Ascending aorta (tissue), 2 donors: ENCODE data around the gene CCDC174. TPM values are rescaled to one million over a fixed set of nuclear protein-coding genes. Genes with fewer than 3 reads are reported as not detected.

Experiments
- DNase-seq, 2 donors: peaks; one replicate each; pipeline ENCODE4 v3.0.0-alpha.2; 2019; ENCODE audit warnings: low spot score in 2 of 2
- H3K27ac ChIP-seq, 2 donors: fragments of 200-600 bp; sonication (generic); one replicate each; pipeline ENCODE4 v1.5.1; 2016 to 2017; ENCODE audit warnings: mild to moderate bottlenecking in 1 of 2
- H3K27me3 ChIP-seq: fragments of 200-600 bp; sonication (generic); one replicate; pipeline ENCODE4 v1.5.1; 2017
- H3K36me3 ChIP-seq, 2 donors: fragments of 200-600 bp; sonication (generic); one replicate each; pipeline ENCODE4 v1.5.1; 2016
- H3K4me1 ChIP-seq, 2 donors: fragments of 200-600 bp; sonication (generic); one replicate each; pipeline ENCODE4 v1.5.1; 2016 to 2017; ENCODE audit warnings: mild to moderate bottlenecking in 1 of 2
- H3K4me3 ChIP-seq, 2 donors: fragments of 200-600 bp; sonication (generic); one replicate each; pipeline ENCODE4 v1.5.1; 2016 to 2017; ENCODE audit warnings: mild to moderate bottlenecking in 1 of 2
- H3K9me3 ChIP-seq, 2 donors: fragments of 200-600 bp; sonication (generic); one replicate each; pipeline ENCODE4 v1.5.1; 2016
- intact Hi-C: fragments of 100-400 bp; cut with DNase I; formaldehyde crosslinking; loops from one replicate; pipeline ENCODE4 v1.15.1; 2023
- total RNA-seq: library from RNA; depleted of rRNA; stranded (reverse); fragments of >200 nt; gene quantifications from one replicate; pipeline ENCODE4 v1.1.0, GENCODE V29; 2016
- TF ChIP-seq, protein P1 (sequence below), 3 experiments: fragments of 200-600 bp in 2 of 3; fragments of 450-650 bp in 1 of 3; sonication (generic) in 2 of 3; IDR thresholded peaks; one replicate each; pipeline ENCODE4 v1.5.1; 2016 to 2019; ENCODE audit warnings: antibody characterized with exemption in 3 of 3, mild to moderate bottlenecking in 1 of 3, moderate library complexity in 1 of 3

Gene CCDC174
- total RNA-seq, 1 donor from 2014 or later, result 5.5 TPM

DNA sequence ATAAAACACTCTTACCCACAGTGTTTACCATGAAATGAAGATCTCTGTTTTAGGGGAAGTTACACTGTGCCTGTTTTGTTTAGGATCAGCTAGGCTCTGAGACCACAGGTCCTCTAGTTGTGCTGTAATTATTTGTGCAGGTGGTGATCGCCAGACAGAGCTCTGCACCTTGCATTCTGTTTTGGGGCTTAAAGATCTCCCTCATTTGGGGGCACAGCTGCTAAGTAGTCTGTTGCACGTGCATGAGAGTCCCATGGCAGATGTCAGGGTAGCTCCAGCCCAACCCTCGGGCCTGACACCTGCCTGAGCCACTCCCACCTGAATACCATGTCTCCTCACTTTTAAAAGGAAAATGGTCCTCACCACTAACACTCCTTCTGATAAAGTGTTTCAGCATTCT, 35.8 kb downstream of the CCDC174 start:
- Histone ChIP-seq H3K27ac (no peak overlapping the region), H3K27me3 (no peaks in the 10 kb centered on the region), H3K4me3 (no peak overlapping the region), H3K9me3 (no peaks in the 10 kb centered on the region), H3K36me3 (no peaks in the 10 kb centered on the region), H3K4me1 (no peaks in the 10 kb centered on the region)
- DNase-seq, result no peak
- intact Hi-C loops, result no loop called here
- TF ChIP-seq, protein P1, sequence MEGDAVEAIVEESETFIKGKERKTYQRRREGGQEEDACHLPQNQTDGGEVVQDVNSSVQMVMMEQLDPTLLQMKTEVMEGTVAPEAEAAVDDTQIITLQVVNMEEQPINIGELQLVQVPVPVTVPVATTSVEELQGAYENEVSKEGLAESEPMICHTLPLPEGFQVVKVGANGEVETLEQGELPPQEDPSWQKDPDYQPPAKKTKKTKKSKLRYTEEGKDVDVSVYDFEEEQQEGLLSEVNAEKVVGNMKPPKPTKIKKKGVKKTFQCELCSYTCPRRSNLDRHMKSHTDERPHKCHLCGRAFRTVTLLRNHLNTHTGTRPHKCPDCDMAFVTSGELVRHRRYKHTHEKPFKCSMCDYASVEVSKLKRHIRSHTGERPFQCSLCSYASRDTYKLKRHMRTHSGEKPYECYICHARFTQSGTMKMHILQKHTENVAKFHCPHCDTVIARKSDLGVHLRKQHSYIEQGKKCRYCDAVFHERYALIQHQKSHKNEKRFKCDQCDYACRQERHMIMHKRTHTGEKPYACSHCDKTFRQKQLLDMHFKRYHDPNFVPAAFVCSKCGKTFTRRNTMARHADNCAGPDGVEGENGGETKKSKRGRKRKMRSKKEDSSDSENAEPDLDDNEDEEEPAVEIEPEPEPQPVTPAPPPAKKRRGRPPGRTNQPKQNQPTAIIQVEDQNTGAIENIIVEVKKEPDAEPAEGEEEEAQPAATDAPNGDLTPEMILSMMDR (IDR thresholded peaks at IDR 0.05), result no peak

DNA sequence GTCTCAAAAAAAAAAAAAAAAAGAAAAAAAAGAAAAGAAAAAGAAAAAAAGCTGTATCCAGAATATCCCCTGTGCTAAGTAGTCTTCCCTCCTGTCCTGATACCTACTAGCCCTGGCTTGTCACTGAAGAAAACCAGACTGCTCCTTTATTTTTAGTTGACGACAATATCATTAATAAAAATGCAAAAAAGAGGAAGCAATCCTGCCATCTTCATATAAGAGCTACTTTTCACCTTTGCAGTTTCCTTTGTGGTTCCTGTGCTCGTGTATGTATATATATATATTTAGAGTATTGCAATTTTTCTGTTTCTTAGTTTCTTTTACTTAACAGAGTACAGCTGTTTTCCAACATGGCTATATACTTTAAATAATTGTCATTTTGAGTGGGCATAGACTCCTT, 37.0 kb downstream of the CCDC174 start:
- no peak overlapping the region for H3K4me3 ChIP-seq
- no peaks in the 10 kb centered on the region for H3K27me3 ChIP-seq
- H3K9me3 ChIP-seq, result peaks cover 0 to 6% of the 10 kb centered on the region in 2 donors
- TF ChIP-seq, protein P1 (IDR thresholded peaks at IDR 0.05), result no peak
- intact Hi-C loops, result no loop called here
- no peaks in the 10 kb centered on the region for H3K36me3 ChIP-seq
- H3K4me1 ChIP-seq, result no peaks in the 10 kb centered on the region
- no peak for DNase-seq
- H3K27ac ChIP-seq, result no peak overlapping the region

DNA sequence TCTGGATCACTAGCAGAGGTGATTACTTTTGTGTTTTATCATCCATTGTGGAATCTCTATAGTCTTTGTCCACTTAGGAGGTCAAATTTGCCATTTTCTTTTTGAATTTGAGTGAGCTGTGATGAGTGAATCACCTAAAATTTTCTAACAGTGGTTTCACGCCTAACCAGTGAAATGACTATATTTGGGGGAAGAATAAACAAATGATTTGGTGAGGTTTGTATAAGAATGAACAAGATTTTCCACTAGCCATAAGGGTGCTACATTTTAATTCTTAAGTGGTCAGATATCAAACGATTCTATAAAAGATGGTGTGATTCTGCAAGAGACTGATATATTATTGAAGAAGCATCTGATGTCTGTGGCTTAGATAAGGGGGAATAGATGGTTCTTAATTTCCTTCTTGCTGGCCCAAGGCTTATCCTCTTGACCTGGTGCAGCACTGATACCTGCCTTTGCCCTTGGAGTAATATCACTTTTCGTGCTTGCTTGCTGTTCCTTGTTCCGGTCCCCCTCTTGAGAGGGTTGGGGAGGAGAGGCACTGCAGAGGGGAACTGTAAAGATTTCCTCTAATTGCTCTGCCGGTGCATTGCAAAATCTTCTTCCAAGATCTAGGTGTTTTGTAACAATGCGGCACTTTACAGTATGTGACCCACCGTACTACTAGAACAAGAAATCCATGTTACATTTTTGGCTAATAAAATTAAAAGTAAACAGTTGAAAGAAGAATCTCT, 37.9 kb downstream of the CCDC174 start:
- no peak for DNase-seq
- intact Hi-C loops, result no loop called here
- Histone ChIP-seq H3K36me3 (no peaks in the 10 kb centered on the region), H3K27ac (no peak overlapping the region), H3K27me3 (no peaks in the 10 kb centered on the region), H3K9me3 (peaks cover 0 to 6% of the 10 kb centered on the region in 2 donors), H3K4me3 (no peak overlapping the region), H3K4me1 (no peaks in the 10 kb centered on the region)
- TF ChIP-seq, protein P1 (IDR thresholded peaks at IDR 0.05), result no peak

DNA sequence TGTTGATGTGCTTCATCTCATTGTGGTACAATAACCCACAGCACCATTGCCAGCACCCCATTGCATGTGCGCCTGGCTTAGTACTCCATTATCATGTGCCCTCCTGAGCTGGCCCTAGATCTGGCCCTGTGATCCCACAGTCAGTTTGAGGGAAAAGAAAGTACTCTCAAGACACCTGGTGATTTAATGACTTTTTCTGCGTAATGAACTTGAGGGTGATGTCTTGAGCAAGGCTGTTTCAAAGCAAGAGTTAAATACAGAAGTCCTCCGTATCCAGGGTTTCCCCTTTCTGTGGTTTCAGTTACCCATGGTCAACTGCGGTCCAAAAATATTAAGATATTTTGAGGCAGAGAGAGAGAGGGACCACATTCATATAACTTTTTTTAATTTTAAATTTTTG, 39.7 kb downstream of the CCDC174 start:
- H3K4me3 ChIP-seq, result no peak overlapping the region
- H3K27me3 ChIP-seq, result no peaks in the 10 kb centered on the region
- intact Hi-C loops, result no loop called here
- TF ChIP-seq, protein P1 (IDR thresholded peaks at IDR 0.05), result no peak
- DNase-seq, result no peak
- peaks cover 0 to 6% of the 10 kb centered on the region in 2 donors for H3K9me3 ChIP-seq
- H3K4me1 ChIP-seq, result no peaks in the 10 kb centered on the region
- no peaks in the 10 kb centered on the region for H3K36me3 ChIP-seq
- H3K27ac ChIP-seq, result no peak overlapping the region

DNA sequence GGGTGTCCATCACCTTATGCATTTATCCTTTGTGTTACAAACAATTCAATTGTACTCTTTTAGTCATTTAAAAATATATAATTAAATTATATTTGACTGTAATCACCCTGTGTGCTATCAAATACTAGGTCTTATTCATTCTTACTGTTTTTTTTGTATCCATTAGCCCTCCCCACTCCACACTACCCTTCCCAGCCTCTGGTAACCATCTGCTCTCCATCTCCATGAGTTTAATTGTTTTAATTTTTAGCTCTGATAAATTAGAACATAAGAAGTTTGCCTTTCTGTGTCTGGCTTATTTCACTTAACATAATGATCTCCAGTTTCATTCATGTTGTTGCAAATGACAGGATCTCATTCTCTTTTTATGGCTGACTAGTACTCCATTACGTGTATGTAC, 40.2 kb downstream of the CCDC174 start:
- Histone ChIP-seq H3K4me1 (no peaks in the 10 kb centered on the region), H3K4me3 (no peak overlapping the region), H3K27me3 (no peaks in the 10 kb centered on the region), H3K27ac (no peak overlapping the region), H3K9me3 (peaks cover 0 to 6% of the 10 kb centered on the region in 2 donors), H3K36me3 (no peaks in the 10 kb centered on the region)
- intact Hi-C loops, result no loop called here
- TF ChIP-seq, protein P1 (IDR thresholded peaks at IDR 0.05), result no peak
- no peak for DNase-seq
